SK-N-SH treated with all-trans-retinoic acid at 6 μM for 48 hours (cell line): ENCODE data around the gene CTSA.

ENCODE experiments used
- ATAC-seq: fragments of 200-7000 bp; cut with Tn5 transposase; 3 replicates; pipeline ENCODE4 v1.9.1; 2020; ENCODE audit warnings: mild to moderate bottlenecking, moderate library complexity
- ARNTL ChIP-seq: fragments of 450-650 bp; formaldehyde crosslinking; IDR thresholded peaks from 2 replicates; pipeline ENCODE4 v1.5.0; 2020; ENCODE audit warnings: low read depth, mild to moderate bottlenecking, moderate library complexity, borderline replicate concordance
- BACH2 ChIP-seq: fragments of 250-450 bp; sonication (Bioruptor Pico); IDR thresholded peaks from 2 replicates; pipeline ENCODE4 v1.9.0; 2021; ENCODE audit warnings: mild to moderate bottlenecking, borderline replicate concordance
- ESRRG ChIP-seq: fragments of 250-450 bp; sonication (Bioruptor Pico); IDR thresholded peaks from 2 replicates; pipeline ENCODE4 v1.6.1; 2021; ENCODE audit warnings: mild to moderate bottlenecking
- GLIS3 ChIP-seq: fragments of 250-450 bp; sonication (Bioruptor Pico); IDR thresholded peaks from 2 replicates; pipeline ENCODE4 v1.5.0; 2020; ENCODE audit warnings: mild to moderate bottlenecking, moderate library complexity
- ISL1 ChIP-seq: fragments of 250-450 bp; sonication (Bioruptor Pico); IDR thresholded peaks from 2 replicates; pipeline ENCODE4 v2.1.2; 2022; ENCODE audit warnings: mild to moderate bottlenecking, moderate library complexity
- POU6F1 ChIP-seq: fragments of 250-450 bp; sonication (Bioruptor Pico); IDR thresholded peaks from 2 replicates; pipeline ENCODE4 v1.8.0; 2021; ENCODE audit warnings: low read depth, mild to moderate bottlenecking, moderate library complexity, borderline replicate concordance
- PPARA ChIP-seq: fragments of 250-450 bp; sonication (Bioruptor Pico); IDR thresholded peaks from 2 replicates; pipeline ENCODE4 v1.5.0; 2020; ENCODE audit warnings: mild to moderate bottlenecking, borderline replicate concordance
- SNAI2 ChIP-seq: fragments of 250-450 bp; sonication (Bioruptor Pico); IDR thresholded peaks from 2 replicates; pipeline ENCODE4 v1.5.0; 2020; ENCODE audit warnings: mild to moderate bottlenecking, moderate library complexity
- TCF4 ChIP-seq: fragments of 250-450 bp; sonication (Bioruptor Pico); IDR thresholded peaks from 2 replicates; pipeline ENCODE4 v1.8.0; 2021; ENCODE audit warnings: mild to moderate bottlenecking, moderate library complexity, borderline replicate concordance
- TOX ChIP-seq: fragments of 250-450 bp; sonication (Bioruptor Pico); IDR thresholded peaks from 2 replicates; pipeline ENCODE4 v1.8.0; 2021; ENCODE audit warnings: mild to moderate bottlenecking, moderate library complexity, borderline replicate concordance
- TSHZ2 ChIP-seq: fragments of 250-450 bp; sonication (Bioruptor Pico); IDR thresholded peaks from 2 replicates; pipeline ENCODE4 v1.5.0; 2020; ENCODE audit warnings: mild to moderate bottlenecking, moderate library complexity
- ZC3H10 ChIP-seq: fragments of 250-450 bp; sonication (Bioruptor Pico); IDR thresholded peaks from 2 replicates; pipeline ENCODE4 v1.5.1; 2021; ENCODE audit warnings: mild to moderate bottlenecking, moderate library complexity
- ZFP3 ChIP-seq: fragments of 250-450 bp; sonication (Bioruptor Pico); IDR thresholded peaks from 2 replicates; pipeline ENCODE4 v1.5.0; 2020; ENCODE audit warnings: mild to moderate bottlenecking, moderate library complexity
- ZFP30 ChIP-seq: fragments of 450-650 bp; formaldehyde crosslinking; IDR thresholded peaks from 2 replicates; pipeline ENCODE4 v1.5.0; 2022; ENCODE audit warnings: mild to moderate bottlenecking, moderate library complexity
- ZNF565 ChIP-seq: fragments of 450-650 bp; formaldehyde crosslinking; conservative IDR thresholded peaks from 2 replicates; pipeline ENCODE4 v1.5.0; 2020; ENCODE audit warnings: low read depth, mild to moderate bottlenecking, moderate library complexity
- ZNF70 ChIP-seq: fragments of 450-650 bp; formaldehyde crosslinking; IDR thresholded peaks from 2 replicates; pipeline ENCODE4 v1.5.0; 2020; ENCODE audit warnings: mild to moderate bottlenecking, moderate library complexity
- ZNF8 ChIP-seq: fragments of 450-650 bp; formaldehyde crosslinking; IDR thresholded peaks from 2 replicates; pipeline ENCODE4 v1.5.0; 2020; ENCODE audit warnings: mild to moderate bottlenecking, moderate library complexity
- TF ChIP-seq, protein P1 (sequence below): fragments of 250-450 bp; sonication (Bioruptor Pico); IDR thresholded peaks from 2 replicates; pipeline ENCODE4 v1.5.1; 2020; ENCODE audit warnings: low read depth, mild to moderate bottlenecking, moderate library complexity
- TF ChIP-seq, protein P2 (sequence below): fragments of 250-450 bp; sonication (Bioruptor Pico); IDR thresholded peaks from 2 replicates; pipeline ENCODE4 v1.8.0; 2020; ENCODE audit warnings: mild to moderate bottlenecking, moderate library complexity, borderline replicate concordance

The CTSA gene

GRCh38 chr20:45902199-45902701, 11.1 kb downstream of the CTSA start:
- no peak for ATAC-seq
- TF ChIP-seq, protein P1, sequence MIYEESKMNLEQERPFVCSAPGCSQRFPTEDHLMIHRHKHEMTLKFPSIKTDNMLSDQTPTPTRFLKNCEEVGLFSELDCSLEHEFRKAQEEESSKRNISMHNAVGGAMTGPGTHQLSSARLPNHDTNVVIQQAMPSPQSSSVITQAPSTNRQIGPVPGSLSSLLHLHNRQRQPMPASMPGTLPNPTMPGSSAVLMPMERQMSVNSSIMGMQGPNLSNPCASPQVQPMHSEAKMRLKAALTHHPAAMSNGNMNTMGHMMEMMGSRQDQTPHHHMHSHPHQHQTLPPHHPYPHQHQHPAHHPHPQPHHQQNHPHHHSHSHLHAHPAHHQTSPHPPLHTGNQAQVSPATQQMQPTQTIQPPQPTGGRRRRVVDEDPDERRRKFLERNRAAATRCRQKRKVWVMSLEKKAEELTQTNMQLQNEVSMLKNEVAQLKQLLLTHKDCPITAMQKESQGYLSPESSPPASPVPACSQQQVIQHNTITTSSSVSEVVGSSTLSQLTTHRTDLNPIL = no peak
- TF ChIP-seq ZNF565 (CRISPR knock-in tag) = no peak
- no peak for TF ChIP-seq PPARA (CRISPR knock-in tag)
- TF ChIP-seq TSHZ2 = no peak
- TF ChIP-seq, protein P2, sequence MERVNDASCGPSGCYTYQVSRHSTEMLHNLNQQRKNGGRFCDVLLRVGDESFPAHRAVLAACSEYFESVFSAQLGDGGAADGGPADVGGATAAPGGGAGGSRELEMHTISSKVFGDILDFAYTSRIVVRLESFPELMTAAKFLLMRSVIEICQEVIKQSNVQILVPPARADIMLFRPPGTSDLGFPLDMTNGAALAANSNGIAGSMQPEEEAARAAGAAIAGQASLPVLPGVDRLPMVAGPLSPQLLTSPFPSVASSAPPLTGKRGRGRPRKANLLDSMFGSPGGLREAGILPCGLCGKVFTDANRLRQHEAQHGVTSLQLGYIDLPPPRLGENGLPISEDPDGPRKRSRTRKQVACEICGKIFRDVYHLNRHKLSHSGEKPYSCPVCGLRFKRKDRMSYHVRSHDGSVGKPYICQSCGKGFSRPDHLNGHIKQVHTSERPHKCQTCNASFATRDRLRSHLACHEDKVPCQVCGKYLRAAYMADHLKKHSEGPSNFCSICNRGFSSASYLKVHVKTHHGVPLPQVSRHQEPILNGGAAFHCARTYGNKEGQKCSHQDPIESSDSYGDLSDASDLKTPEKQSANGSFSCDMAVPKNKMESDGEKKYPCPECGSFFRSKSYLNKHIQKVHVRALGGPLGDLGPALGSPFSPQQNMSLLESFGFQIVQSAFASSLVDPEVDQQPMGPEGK (CRISPR knock-in tag) = no peak
- no peak for TF ChIP-seq ZC3H10 (CRISPR knock-in tag)
- no peak for TF ChIP-seq POU6F1 (CRISPR knock-in tag)

- TF ChIP-seq SNAI2 = no peak
- TF ChIP-seq BACH2 = no peak
- no peak for TF ChIP-seq ZNF70
- no peak for TF ChIP-seq ZNF565 (CRISPR knock-in tag)
- TF ChIP-seq ISL1 (CRISPR knock-in tag) = no peak
- TF ChIP-seq TOX (CRISPR knock-in tag) = no peak
- TF ChIP-seq ESRRG = no peak
- TF ChIP-seq PPARA (CRISPR knock-in tag) = no peak
- no peak for TF ChIP-seq GLIS3
- ATAC-seq = no peak; the same call in 2 of the 3 replicates
Observed at GRCh38 chr20:45904583-45905504, 13.7 kb downstream of the CTSA start.

DNA sequence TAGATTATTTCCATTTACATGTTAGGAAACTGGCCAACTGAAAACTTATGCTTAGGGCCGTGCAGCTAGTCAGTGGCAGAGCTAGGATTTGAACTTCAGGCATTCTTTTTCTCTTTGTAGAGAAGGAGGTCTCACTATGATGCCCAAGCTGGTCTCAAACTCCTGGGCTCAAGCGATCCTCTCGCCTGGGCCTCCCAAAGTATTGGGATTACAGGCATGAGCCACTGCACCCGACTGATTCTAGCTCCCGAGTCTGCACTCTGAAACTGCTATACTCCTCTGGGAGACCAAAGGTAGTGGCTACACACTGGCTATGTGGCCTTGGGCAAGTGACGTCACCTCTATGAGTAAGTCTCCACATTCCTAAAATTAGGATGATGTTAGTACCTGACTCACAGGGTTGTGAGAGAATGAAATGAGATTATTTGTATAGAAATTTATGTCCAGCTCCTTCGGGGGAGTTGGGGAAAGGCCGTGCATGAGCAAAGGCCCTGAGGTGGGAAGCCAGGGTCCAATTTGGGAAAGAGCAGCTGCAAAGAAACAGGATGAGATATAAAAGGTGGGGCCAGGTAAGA, 14.5 kb downstream of the CTSA start:
- no peak for ATAC-seq
- no peak for TF ChIP-seq ZFP30 (CRISPR knock-in tag)
- no peak for TF ChIP-seq TSHZ2
- TF ChIP-seq POU6F1 (CRISPR knock-in tag) = no peak
- TF ChIP-seq ZNF565 (CRISPR knock-in tag) = no peak
- no peak for TF ChIP-seq ZFP3 (CRISPR knock-in tag)
- TF ChIP-seq, protein P1 = no peak
- no peak for TF ChIP-seq TOX (CRISPR knock-in tag)
- TF ChIP-seq ZNF8 (CRISPR knock-in tag) = no peak
- TF ChIP-seq SNAI2 = no peak
- TF ChIP-seq TCF4 (CRISPR knock-in tag) = no peak
- TF ChIP-seq ZNF70 = no peak
- TF ChIP-seq ESRRG = no peak
- no peak for TF ChIP-seq ARNTL (CRISPR knock-in tag)
- TF ChIP-seq PPARA (CRISPR knock-in tag) = no peak
